DMS53 treated with DMSO at 0.1 percent for 48 hours (cell line): ENCODE data around the gene ENO3.

Source experiments
- DNase-seq: peaks from one replicate; lab custom pipeline; 2025; ENCODE audit not compliant: unreplicated experiment; lab: John Stamatoyannopoulos, UW

ENO3 gene

DNA sequence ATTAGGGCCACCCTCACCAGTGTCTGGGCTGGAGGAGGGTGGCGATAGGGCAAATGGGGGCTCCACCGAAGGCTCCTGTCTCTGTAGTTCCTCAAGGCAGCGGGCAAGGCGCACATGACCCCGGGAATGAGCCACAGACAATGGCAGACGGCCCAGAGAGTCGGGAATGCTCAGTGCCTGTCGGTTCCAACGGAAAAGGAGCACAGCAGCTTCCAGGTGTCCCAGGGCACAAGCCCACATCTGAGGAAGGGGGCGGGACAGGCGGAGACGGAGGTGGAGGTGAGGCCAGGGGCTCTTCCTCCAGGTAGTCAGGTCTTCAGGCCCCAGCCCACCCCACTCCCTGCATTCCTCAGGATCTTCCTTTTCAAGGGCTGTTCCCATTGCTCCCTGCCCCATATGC is 21.8 kb downstream of the ENO3 start:
- DNase-seq: no peak

DNA sequence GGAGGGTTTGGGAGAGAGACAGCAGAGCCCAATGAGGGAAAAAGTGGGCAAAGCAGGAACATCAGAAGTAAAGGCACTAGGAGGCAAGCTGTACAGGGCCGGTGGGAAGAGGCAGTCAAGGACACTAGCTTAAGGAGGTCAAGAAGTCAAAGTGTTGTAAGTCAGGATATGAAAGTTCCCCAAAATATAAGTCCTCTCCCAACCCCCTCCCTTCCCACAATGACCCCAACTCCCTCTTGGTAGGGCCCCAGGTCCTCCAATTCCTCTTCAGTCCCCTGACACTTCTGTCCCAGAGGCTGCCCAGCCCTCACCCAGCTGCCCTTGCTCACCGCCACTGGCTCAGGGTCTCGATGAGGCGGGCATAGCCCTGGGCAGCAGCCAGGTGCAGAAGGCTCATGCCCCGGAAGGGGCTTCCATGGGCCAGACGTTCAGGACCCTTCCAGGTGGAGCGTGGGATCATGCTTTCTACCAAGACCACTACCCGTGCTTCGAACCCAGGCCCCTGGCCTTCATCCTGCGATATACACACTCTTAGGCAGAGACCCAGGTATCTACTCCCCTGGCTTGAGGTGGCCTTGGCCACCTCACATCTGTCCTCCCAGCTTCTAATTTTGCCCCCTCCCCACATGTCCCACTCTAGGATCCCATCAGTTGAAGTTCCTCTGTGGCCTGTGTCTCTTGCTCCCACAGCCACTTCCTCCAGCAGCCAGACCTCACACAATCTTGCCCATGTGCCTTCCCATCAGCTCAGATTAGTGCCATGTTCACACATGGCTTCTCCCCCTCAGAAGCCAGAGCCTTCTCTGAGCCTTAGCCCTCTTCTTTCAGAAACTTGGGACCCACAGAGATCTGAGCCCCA is 22.6 kb downstream of the ENO3 start:
- DNase-seq: no peak

DNA sequence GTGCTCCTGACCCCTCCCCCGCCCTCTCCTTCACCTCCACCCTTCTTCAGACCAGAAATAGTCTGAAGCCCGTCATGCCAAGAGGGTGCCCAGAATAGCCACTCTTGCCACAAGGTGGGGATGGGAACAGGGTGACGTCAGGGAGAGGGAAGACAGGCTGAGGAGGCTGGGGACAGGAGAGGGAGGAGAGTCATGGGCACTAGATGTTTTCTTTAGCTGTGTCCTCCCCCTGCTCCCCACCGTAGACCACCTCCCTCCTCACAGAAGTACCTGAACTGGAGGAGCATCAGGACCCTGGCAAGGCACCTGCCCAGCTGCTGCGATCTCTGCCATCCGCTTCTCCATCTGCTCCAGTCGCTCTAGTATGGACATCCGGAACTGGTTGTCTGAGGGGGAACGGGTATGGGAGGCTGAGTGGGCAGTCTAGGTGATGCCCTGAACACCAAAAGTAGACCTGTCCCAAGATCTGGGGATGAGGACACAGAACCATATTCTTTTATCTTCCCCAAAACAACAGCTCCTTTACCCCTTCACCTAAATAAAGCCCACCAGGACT is 23.3 kb downstream of the ENO3 start:
- no peak for DNase-seq

DNA sequence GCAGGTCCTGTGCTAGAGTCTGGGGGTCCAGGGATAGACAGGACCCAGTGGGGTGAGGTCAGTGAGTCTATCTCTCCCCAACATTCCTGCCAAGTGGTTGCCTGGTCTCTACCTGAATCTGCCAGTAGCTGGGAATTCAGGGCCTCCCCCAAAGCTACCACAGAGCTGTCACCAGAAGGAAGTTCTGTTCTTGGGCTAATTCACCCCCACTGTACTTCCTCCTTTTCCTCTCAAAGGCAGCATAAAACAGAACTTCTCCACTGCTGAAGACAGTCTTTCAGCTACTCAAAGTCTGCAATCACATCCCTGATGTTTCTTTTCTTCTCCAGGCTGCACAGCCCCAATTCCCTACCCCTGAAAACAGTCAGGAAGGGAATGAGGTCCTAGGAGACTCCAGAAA is 27.8 kb downstream of the ENO3 start:
- no peak for DNase-seq

DNA sequence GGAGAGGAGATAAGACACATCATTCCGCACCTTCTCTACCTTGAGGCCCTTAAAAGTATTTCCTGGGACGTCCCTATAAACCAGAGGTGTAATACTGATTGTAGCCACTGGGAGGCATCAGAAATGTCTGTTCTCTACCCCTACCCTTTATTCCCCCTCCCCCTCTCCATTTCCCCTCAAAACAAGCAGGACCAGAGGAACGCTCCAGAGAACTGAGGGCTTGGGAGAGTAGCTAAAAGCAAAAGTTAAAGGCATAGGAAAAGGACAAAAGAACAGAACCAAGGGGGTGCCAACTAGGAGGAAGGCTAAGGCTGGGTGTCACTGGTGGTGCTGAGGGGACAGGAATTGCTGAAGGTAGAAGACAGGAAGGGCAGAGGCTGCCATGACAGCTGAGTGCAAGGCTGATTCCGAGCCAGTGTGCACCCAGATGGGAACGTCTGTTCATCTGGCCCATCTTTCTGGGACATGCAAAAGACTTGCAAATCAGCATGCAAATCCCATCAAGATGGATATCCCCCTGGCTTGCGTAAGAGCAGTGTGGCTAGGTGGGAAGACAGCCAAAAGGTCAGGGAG is 29.8 kb downstream of the ENO3 start:
- no peak for DNase-seq

DNA sequence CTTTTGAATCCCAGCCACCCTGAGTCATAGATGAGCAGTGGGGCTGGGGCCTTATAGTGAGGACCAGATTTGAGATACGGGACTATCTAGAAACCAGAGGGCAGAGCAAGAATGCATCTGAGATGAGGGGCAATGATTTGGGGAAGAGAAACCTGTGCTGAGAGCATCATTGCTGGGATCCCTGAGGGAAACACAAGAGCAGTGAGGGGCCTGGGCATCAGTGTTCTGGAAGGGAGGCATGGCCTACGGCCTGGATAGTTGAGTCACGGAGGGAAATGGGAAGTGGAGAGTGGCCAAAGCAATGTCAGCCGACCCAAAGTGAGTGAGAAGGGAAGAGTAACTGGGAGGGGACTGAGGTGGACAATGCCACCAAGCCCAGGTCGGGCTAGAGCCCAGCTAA is 31.4 kb downstream of the ENO3 start:
- no peak for DNase-seq

DNA sequence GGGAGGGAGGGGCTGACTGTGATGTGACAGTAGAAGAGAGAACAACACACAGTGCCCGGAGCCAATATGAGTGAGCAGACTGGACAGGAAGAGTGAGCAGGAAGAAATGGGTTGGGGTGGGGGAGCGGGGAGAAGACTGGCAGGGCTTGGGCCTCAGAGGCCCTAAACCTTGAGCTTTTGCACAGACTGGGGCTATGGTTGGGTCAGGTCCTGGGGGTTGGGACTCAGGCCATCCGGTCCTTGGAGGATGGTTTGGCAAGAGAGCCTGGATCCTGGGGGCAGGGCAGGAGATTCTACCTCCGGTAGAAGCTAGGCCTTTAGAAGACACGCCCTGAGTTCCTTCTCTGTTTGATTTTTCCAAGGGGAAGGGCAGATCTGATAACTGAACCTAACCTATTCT is 35.5 kb downstream of the ENO3 start:
- DNase-seq: no peak

DNA sequence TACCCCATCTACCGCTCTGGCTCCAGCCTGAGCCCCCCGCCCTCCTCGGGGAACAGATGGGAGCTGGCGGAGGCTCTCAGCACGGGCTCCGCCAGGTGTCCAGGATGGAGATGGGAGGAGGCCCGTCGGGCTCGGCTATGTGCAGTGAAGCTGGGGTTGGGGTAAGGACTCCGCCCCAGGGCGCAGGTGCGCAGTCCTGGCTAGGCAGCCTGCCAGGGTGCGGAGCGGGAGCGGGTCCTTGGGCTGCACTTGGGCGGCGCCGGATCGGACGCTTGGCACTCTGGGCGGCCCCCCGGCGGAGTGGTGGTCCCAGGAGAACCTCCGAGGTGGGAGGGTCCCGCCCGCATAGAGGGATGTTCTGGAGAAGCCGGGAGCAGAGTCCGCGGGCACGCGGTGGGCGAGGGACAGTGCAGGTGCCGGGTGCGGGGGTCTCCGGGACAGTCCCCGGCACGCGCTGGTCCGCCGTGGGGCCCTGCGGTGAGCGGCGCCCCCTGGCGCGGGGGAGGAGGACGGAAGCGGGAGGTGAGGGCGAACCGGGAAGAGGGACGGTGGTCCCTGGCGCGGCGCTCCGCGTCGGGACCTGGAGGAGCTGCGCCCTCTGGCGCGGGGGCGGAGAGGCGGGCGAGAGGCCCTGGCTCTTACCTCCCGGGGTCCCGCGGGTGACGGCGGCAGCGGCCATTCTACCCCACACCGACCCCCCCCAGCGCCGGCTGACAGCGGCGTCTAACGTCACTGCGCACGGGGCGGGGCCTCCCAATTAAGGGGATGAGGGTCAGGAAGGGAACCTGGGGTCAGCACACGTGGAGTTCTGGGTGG is 36.2 kb downstream of the ENO3 start, which contains the start of gene CAMTA2:
TSS of gene CAMTA2 (minus strand) at position 725 of the 816 bp plus-strand sequence. CDS start 1,453 bp downstream, outside the sequence.
- DNase-seq: peak; percentile 47

DNA sequence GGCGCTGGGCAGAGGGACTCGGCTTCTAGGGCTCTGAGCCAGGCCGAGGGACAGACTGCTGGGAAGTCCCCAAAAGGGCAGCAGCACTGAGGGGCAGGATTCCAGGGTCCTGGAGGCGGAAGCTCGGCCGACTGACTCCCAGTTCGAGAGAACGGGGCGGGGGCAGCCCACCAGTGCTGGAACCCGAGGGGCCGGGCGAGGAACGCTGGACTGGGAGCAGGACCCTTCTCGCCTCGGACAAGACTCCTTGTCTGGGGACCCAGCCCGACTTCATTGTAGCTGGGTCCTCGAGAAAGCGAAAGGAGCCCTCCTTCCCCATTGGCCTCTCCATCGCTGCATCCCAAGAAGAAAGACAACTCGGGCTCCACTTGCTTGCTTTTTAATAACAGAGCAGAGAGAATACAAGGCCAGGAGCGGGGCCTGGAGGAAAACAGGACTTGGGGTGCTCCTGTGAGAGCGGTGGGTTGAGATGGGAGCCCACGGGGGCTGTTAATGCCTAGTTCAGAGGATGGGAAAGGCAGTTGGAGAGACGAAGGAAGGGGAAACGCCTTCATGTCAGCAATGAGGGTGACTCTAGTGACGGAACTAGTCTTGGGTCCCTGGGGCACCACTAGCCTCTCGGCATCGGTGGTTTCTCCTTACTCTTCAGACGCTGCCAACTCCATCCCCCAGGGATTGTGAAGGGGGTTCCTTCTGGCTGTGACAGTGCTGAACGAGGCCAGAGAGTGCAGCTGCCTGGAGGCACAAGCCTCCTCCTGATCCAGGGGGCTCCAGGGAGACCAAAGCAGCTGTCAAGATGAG is 37.0 kb downstream of the ENO3 start:
- DNase-seq: no peak

DNA sequence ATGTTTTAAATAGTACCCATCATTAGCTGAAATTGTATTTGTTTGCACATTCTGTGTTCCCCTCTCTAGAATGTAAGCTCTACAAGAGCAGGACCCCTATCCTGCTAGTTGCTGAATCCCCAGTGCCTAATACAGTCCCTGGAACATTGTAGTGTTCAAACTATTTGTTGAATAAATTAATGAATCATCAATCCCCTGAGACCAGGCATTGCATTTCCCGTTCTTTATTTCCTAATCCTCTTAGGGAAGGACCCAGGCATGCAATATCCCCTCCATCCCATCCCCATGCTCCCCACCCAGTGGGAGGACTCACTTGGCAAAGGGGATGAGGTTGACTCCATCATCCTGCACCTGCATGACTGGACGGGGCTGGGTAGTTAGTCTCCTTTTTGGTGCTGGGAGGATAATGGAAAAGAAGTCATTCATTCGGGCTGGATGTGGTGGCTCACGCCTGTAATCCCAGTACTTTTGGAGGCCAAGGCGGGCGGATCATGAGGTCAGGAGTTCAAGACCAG is 43.2 kb downstream of the ENO3 start:
- DNase-seq: no peak

DNA sequence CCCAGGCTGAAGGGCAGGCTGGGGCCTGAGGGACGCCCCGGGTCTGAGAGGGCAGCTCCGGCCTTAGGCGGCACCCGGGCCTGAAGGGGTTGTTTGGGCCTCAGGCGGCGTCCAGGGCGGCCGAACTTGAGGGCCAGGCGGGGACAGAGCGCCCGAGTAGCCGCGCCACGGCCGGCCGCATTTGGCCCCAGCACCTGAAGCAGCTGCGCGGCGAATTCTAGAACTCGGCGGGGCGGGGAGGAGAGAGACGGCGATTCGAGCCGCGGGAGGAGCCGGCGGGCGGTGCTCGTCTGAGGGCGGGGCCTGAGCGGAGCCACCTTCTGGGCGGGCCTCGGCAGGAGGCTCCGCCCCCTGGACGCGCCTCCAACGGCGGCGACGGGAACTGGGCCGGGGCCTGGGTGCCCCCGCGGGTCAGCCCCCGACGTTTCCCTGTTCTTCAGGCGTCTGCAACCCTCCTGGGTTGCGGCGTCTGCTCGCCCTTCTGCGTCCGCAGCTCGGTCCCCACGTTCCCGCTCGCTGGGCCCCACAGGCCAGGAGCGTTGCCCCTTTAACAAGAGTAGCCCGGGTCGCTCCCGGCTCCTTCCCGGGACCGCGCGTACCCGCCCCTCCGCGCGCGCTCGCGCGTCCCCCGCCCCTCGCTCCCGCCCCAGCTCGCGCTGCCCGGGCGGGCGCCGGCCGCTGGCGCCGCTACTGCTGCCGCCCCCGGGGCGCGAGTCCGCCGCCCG is 46.5 kb downstream of the ENO3 start, which contains the start of the genes INCA1 and KIF1C:
TSS of gene INCA1 (minus strand) at position 221 of the 725 bp plus-strand sequence. CDS start 3,085 bp downstream, outside the sequence.
TSS of gene KIF1C (plus strand) at position 649 of the 725 bp plus-strand sequence. CDS start 2,297 bp downstream, outside the sequence.
- DNase-seq: peak; percentile 49

DNA sequence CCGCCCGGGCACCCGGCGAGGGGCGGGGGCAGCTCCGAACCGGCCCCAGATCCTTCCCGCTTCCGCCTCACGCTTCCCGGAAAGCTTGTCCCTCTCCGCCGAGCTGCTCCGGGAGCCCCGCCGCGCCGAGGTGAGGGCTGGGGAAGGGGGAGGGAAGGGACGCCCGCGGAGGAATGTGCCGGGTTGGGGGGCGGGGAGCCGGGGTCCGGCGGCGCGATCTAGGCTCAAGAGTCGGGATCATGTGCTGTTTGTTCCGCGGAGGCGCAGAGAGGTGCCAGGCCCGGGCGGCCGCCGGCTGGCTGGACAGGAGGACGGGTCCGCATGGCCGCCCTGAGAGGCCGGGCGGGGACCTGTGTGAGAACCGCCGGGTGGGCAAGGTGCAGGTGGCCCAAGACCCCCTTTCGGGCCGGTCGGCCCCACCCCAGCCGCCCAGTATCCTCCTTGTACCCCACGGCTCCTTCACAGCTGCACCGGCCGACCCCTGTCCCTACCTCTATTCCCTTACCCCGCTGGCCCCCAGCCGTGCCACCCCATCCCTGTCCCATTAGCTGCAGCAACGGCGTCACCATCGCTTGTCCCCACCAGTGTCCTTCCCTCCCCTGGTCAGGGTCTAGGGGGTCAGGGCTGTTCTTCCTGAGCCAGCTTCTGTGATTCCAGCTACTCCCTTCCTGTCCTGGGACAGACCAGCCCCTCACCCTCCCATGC is 47.3 kb downstream of the ENO3 start:
- DNase-seq: no peak

DNA sequence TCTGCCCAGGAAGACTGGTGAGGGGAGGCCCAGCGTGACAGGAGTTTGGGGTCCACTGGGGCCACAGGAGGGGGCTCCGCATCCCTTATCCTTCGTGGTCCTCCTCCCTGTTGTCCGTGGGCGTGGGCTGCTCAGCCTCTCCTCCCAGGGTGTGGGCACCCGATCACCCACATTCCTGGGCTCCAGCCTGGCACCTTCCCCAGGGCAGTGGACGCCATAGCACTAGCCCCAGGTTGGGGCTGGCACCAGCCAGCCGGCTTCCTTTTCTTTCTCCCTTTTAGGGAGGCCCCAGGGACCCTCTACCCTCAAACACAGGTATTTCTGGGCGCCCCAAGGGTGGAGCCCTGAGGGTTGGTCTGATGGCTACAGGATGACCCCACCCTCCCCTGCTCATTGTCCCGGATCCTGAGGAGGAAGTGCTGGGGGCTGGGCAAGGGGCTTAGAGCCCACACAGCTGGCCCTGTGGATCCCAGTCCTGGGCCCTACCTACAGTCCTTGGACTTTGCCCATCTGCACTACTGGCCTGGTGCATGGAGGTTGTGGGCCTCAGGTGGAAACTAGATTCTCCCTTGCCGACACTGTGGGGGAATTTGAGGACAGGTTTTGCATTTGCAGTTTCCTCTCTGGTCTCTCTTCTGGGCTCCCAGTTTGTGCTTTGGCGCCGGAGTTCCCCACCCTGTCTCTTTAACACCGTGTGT is 48.0 kb downstream of the ENO3 start:
- DNase-seq: no peak

DNA sequence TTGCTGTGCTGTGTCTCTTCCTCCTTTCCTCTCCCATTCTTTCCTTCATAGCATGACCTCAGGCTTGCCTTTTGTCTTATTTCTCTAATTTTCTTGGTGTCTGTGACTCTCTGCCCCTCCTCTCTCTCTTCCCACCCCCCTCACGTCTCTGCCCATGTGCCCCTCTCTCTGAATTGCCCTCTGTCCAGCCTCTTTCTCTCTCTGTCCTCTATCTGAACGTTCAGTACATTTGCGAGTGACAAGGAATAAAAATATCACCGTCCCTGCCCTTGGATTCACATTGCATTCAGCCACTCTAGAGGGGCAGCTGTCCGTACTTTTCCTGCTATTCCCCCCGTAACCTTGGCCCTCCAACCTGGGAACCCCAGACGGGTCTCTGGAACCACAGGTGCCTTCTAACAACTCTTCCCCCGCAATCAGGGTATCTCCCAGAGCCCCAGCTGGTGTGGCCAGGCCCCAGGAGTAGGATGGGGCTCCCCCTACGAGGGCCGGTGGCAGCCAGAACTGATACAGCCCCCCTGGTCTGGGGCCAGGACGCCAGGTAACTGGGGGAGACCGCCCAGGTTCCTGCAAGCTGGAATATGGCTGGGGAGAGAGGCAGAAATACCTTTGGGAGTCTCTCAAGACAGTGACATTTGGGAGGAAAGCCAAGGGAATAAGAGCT is 48.6 kb downstream of the ENO3 start:
- DNase-seq: no peak

DNA sequence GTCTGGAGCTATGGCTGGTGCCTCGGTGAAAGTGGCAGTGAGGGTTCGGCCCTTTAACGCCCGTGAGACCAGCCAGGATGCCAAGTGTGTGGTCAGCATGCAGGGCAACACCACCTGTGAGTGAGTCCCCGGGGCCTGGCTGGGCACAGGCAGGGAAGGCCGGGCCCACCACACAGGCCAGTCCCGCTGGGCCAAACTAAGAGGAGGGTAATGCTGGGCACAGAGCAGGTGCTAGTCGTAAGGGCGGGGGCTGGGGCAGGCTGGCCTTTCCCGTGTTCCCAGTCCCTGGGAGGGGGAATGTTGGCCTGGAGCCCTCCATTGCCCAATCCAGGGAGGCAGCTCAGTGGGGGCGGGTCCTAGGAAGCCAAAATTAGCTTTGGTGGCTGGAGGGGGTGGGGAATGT is 49.3 kb downstream of the ENO3 start:
- no peak for DNase-seq

DNA sequence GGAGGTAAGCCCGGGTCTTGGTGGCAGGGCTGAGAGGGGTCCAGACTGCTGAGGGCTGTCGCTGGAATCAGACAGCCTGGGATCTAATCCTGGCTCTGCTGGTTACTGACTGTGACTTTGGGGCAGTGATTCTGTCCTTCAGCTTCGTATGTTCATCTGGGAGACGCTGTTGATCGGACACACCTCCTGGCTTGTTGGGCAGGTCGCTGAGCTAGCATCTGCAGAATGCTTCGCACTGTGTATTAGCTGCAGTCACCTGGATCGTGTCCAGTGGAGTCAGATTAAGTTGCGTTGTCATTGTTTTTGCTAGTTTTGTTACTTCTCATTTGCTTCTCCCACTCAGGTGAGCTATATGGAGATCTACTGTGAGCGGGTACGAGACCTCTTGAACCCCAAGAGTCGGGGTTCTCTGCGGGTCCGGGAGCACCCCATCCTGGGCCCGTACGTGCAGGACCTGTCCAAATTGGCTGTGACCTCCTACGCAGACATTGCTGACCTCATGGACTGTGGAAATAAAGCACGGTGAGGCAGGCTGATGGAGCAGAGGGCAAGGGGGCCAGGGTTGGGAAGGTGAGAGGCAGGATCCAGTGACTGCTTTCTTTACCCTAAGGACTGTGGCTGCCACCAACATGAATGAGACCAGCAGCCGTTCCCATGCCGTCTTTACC is 51.3 kb downstream of the ENO3 start:
- DNase-seq: no peak

DNA sequence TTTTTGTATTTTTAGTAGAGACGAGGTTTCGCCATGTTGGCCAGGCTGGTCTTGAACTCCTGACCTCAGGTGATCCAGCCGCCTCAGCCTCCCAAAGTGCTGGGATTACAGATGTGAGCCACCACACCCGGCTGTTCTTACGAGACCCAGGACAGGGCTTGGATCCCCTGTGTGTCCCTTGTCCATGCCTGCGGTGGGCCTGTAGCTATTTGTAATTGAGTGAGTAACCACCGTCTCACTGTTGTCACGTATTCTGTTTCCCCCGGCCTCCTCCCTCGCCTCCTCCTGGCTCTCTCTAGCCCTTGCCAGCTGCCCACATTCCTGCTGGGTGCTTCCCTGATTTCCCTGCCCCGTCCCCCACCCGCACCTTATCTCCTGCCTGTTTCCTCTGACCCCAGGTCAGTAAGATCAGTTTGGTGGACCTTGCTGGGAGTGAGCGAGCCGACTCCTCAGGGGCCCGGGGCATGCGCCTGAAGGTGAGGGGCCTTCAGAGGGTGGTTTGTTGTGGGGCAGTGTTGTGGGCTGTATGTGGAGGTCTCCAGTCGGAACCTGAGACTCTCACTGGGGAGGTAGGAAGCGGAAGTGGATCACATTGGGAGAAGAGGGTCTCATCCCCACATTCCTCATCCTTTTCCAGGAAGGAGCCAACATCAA is 52.4 kb downstream of the ENO3 start:
- DNase-seq: no peak
